RWPE1 (cell line): ENCODE results near the gene GCH1.

ENCODE experiments used
- CTCF ChIA-PET: fragments of 350-600 bp; sonication (Branson Sonifier 250); formaldehyde crosslinking; extraction: SDS; loops from one replicate; lab custom pipeline; 2021; lab: Yijun Ruan, JAX
- POLR2A ChIA-PET: fragments of 400-600 bp; formaldehyde crosslinking; extraction: SDS; loops from one replicate; lab custom pipeline; 2020; ENCODE audit warnings: antibody characterized with exemption; ENCODE audit not compliant: low non-redundant PET; lab: Yijun Ruan, JAX
- DNase-seq: peaks from one replicate; pipeline ENCODE4 v3.0.0; 2012; ENCODE audit warnings: low spot score
- H3K27ac ChIP-seq: fragments of 450-650 bp; 2 replicates; pipeline ENCODE4 v1.5.1; 2017
- TF ChIP-seq, protein P1 (sequence below): fragments of 450-650 bp; conservative IDR thresholded peaks from 2 replicates; pipeline ENCODE4 v1.5.1; 2017; ENCODE audit warnings: low read depth, mild to moderate bottlenecking

Gene GCH1

DNA sequence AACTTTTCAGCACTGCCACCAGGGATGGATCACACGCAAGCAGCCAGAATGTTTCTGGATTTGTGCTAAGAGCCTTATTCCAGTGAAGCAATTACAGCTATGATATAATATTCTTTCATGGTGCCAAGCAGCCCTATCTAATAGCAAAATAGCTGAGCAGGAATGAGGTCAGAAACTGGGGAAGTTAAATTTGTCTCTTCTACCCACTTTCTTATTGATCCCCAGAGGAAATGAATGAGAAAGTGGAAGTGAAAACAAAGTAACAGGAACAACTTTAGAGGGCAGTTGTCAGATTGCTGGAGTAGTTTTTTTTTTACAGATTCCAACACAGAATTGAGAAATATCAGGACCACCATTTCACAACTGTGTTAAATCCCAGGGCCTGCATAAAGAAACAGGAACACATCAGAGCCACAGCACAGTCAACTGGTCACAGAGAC lies 44.8 kb downstream of the GCH1 start:
- CTCF ChIA-PET, result no interaction called here
- no peak for DNase-seq
- POLR2A ChIA-PET, result no interaction called here
- H3K27ac ChIP-seq, result no peak overlapping the region
- TF ChIP-seq, protein P1, sequence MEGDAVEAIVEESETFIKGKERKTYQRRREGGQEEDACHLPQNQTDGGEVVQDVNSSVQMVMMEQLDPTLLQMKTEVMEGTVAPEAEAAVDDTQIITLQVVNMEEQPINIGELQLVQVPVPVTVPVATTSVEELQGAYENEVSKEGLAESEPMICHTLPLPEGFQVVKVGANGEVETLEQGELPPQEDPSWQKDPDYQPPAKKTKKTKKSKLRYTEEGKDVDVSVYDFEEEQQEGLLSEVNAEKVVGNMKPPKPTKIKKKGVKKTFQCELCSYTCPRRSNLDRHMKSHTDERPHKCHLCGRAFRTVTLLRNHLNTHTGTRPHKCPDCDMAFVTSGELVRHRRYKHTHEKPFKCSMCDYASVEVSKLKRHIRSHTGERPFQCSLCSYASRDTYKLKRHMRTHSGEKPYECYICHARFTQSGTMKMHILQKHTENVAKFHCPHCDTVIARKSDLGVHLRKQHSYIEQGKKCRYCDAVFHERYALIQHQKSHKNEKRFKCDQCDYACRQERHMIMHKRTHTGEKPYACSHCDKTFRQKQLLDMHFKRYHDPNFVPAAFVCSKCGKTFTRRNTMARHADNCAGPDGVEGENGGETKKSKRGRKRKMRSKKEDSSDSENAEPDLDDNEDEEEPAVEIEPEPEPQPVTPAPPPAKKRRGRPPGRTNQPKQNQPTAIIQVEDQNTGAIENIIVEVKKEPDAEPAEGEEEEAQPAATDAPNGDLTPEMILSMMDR, result no peak

GRCh38 chr14:54856152-54856551 lies 46.5 kb downstream of the GCH1 start:
- no peak for DNase-seq
- ChIA-PET POLR2A (no interaction called here), CTCF (no interaction called here)

GRCh38 chr14:54854181-54854580 lies 48.4 kb downstream of the GCH1 start:
- no peak overlapping the region for H3K27ac ChIP-seq
- ChIA-PET CTCF (no interaction called here), POLR2A (no interaction called here)
- TF ChIP-seq, protein P1, result no peak
- no peak for DNase-seq

More at GRCh38 chr14:54856152-54856551, 46.5 kb downstream of the GCH1 start:
- TF ChIP-seq, protein P1, result no peak
- no peak overlapping the region for H3K27ac ChIP-seq

DNA sequence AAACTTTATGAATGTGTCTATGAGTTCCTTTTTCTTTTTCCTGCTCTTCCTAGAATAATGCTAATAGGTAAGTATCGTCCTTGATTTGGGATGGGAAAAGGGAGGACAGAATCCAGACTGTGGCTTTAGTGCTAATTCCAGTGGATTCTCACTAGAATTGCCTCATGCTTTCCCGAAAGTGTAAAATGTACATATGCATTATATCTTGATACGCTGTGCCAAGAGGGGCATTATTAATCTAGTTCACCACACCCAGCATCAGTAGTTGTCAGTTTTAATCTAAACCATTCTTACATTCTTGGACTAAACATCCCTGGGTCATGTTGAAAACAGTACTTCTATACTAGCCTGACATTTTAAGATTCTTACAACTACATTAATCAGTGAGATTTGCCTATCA lies 49.3 kb downstream of the GCH1 start:
- no peak overlapping the region for H3K27ac ChIP-seq
- CTCF ChIA-PET, result no interaction called here
- TF ChIP-seq, protein P1, result no peak
- POLR2A ChIA-PET, result no interaction called here
- DNase-seq, result no peak

- ChIA-PET POLR2A (no interaction called here), CTCF (no interaction called here)
- H3K27ac ChIP-seq, result no peak overlapping the region
- TF ChIP-seq, protein P1, result no peak
- DNase-seq, result no peak
These were observed 50.4 kb downstream of the GCH1 start for GRCh38 chr14:54852215-54852614.

- ChIA-PET POLR2A (no interaction called here), CTCF (interaction anchor here (0.6 to 0.7 kb wide), 4 partner anchors 37 to 129 kb away, joined by 3 to 4 read pairs (median 4); no protein-coding TSS in a partner anchor)
- no peak for DNase-seq
- H3K27ac ChIP-seq, result no peak overlapping the region
- TF ChIP-seq, protein P1, result no peak
These were observed 53.7 kb downstream of the GCH1 start for GRCh38 chr14:54848910-54849309.

DNA sequence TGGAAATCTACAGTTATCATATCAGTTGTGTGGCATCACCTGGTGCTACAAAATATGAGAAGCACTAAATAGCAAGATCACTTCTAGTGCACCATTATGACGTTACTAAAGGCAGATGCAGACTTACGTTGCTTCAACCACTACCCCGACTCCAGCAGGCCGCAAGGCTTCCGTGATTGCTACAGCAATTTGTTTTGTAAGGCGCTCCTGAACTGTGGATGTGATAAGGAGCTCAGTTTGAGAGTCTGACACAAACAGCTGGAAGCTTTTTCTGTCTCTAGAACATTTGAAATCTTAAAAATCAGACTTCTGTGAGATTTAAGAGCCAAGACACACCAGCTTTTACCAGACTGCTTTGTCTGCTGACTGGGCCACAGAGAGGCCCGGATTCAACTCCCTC lies 57.0 kb downstream of the GCH1 start:
- CTCF ChIA-PET, result interaction anchor here (0.7 kb wide), 1 partner anchor 70 kb away, joined by 3 read pairs; no protein-coding TSS in a partner anchor
- POLR2A ChIA-PET, result no interaction called here
- H3K27ac ChIP-seq, result no peak overlapping the region
- TF ChIP-seq, protein P1, result no peak
- no peak for DNase-seq
